HUES6 (cell line): ENCODE data around the gene ATP2A3.

Source experiments
- H3K27ac ChIP-seq: 2 replicates; pipeline ENCODE4 v1.7.0; 2013; ENCODE audit warnings: low read depth, mild to moderate bottlenecking, low read length, inconsistent platforms
- H3K27me3 ChIP-seq: 2 replicates; pipeline ENCODE4 v1.6.1; 2013; ENCODE audit warnings: low read length; ENCODE audit not compliant: control insufficient read depth, insufficient read depth
- H3K36me3 ChIP-seq: 2 replicates; pipeline ENCODE4 v1.6.1; 2013; ENCODE audit warnings: low read length; ENCODE audit not compliant: control insufficient read depth, insufficient read depth
- H3K4me1 ChIP-seq: 2 replicates; pipeline ENCODE4 v1.6.1; 2013; ENCODE audit warnings: low read length; ENCODE audit not compliant: control insufficient read depth, insufficient read depth
- H3K4me3 ChIP-seq: 2 replicates; pipeline ENCODE4 v1.5.1; 2013; ENCODE audit warnings: low read depth, low read length
- H3K9ac ChIP-seq: one replicate; pipeline ENCODE4 v1.6.1; 2013; ENCODE audit warnings: mild to moderate bottlenecking, low read length
- H3K9me3 ChIP-seq: 2 replicates; pipeline ENCODE4 v1.6.1; 2013; ENCODE audit warnings: low read depth, low read length; ENCODE audit not compliant: control insufficient read depth, insufficient read depth

ATP2A3 gene

GRCh38 chr17:3905017-3905520 lies 59.2 kb downstream of the ATP2A3 start:
- H3K9ac ChIP-seq = peak overlapping the region; percentile 7
- H3K27ac ChIP-seq = no peak overlapping the region
- no peak overlapping the region for H3K4me3 ChIP-seq
- no peaks in the 10 kb centered on the region for H3K36me3 ChIP-seq
- H3K27me3 ChIP-seq = no peaks in the 10 kb centered on the region
- H3K4me1 ChIP-seq = peaks cover 23% of the 10 kb centered on the region
- H3K9me3 ChIP-seq = no peaks in the 10 kb centered on the region

GRCh38 chr17:3904501-3904900 lies 59.7 kb downstream of the ATP2A3 start:
- H3K36me3 ChIP-seq = no peaks in the 10 kb centered on the region
- peaks cover 23% of the 10 kb centered on the region for H3K4me1 ChIP-seq
- no peak overlapping the region for H3K27ac ChIP-seq
- H3K9ac ChIP-seq = no peak overlapping the region
- no peak overlapping the region for H3K4me3 ChIP-seq
- H3K27me3 ChIP-seq = no peaks in the 10 kb centered on the region
- H3K9me3 ChIP-seq = no peaks in the 10 kb centered on the region

- Histone ChIP-seq H3K27ac (no peak overlapping the region), H3K9me3 (no peaks in the 10 kb centered on the region), H3K4me3 (0 out of 2 replicates have a peak overlapping the region, but pooled peaks have one; percentile 6), H3K36me3 (no peaks in the 10 kb centered on the region), H3K4me1 (peaks cover 23% of the 10 kb centered on the region), H3K9ac (peak overlapping the region; percentile 15), H3K27me3 (no peaks in the 10 kb centered on the region)
Observed at GRCh38 chr17:3903881-3904290, 60.4 kb downstream of the ATP2A3 start.

- H3K36me3 ChIP-seq = no peaks in the 10 kb centered on the region
- H3K27me3 ChIP-seq = no peaks in the 10 kb centered on the region
- H3K4me1 ChIP-seq = peaks cover 23% of the 10 kb centered on the region
- no peaks in the 10 kb centered on the region for H3K9me3 ChIP-seq
- H3K9ac ChIP-seq = peak overlapping the region; percentile 15
- no peak overlapping the region for H3K27ac ChIP-seq
- no peak overlapping the region for H3K4me3 ChIP-seq
Observed at GRCh38 chr17:3903051-3903825, 61.0 kb downstream of the ATP2A3 start.

GRCh38 chr17:3900646-3901045 lies 63.6 kb downstream of the ATP2A3 start:
- H3K4me3 ChIP-seq = no peak overlapping the region
- H3K27me3 ChIP-seq = no peaks in the 10 kb centered on the region
- no peak overlapping the region for H3K9ac ChIP-seq
- H3K27ac ChIP-seq = no peak overlapping the region
- no peaks in the 10 kb centered on the region for H3K36me3 ChIP-seq
- peaks cover 23% of the 10 kb centered on the region for H3K4me1 ChIP-seq
- H3K9me3 ChIP-seq = no peaks in the 10 kb centered on the region

GRCh38 chr17:3897731-3898130 lies 66.5 kb downstream of the ATP2A3 start:
- H3K9ac ChIP-seq = no peak overlapping the region
- no peak overlapping the region for H3K27ac ChIP-seq
- H3K36me3 ChIP-seq = no peaks in the 10 kb centered on the region
- H3K9me3 ChIP-seq = no peaks in the 10 kb centered on the region
- H3K27me3 ChIP-seq = 0 out of 2 replicates have a peak, but pooled peaks cover 5% of the 10 kb centered on the region
- peaks cover 10% of the 10 kb centered on the region for H3K4me1 ChIP-seq
- H3K4me3 ChIP-seq = no peak overlapping the region

GRCh38 chr17:3896968-3897235 lies 67.3 kb downstream of the ATP2A3 start:
- Histone ChIP-seq H3K4me3 (no peak overlapping the region), H3K36me3 (no peaks in the 10 kb centered on the region), H3K4me1 (peaks cover 13% of the 10 kb centered on the region), H3K9me3 (no peaks in the 10 kb centered on the region), H3K27me3 (peaks cover 8% of the 10 kb centered on the region), H3K9ac (no peak overlapping the region), H3K27ac (no peak overlapping the region)

- peaks cover 19% of the 10 kb centered on the region for H3K4me1 ChIP-seq
- H3K9ac ChIP-seq = no peak overlapping the region
- no peaks in the 10 kb centered on the region for H3K36me3 ChIP-seq
- peaks cover 14% of the 10 kb centered on the region for H3K27me3 ChIP-seq
- H3K27ac ChIP-seq = no peak overlapping the region
- no peaks in the 10 kb centered on the region for H3K9me3 ChIP-seq
- no peak overlapping the region for H3K4me3 ChIP-seq
Observed at GRCh38 chr17:3896108-3896967, 67.9 kb downstream of the ATP2A3 start.

GRCh38 chr17:3895354-3895753 lies 68.9 kb downstream of the ATP2A3 start:
- no peaks in the 10 kb centered on the region for H3K9me3 ChIP-seq
- no peak overlapping the region for H3K4me3 ChIP-seq
- H3K27ac ChIP-seq = no peak overlapping the region
- H3K4me1 ChIP-seq = peaks cover 28% of the 10 kb centered on the region
- H3K27me3 ChIP-seq = peaks cover 20% of the 10 kb centered on the region
- no peaks in the 10 kb centered on the region for H3K36me3 ChIP-seq
- no peak overlapping the region for H3K9ac ChIP-seq

- no peak overlapping the region for H3K9ac ChIP-seq
- peaks cover 20% of the 10 kb centered on the region for H3K27me3 ChIP-seq
- no peaks in the 10 kb centered on the region for H3K36me3 ChIP-seq
- H3K27ac ChIP-seq = no peak overlapping the region
- no peaks in the 10 kb centered on the region for H3K9me3 ChIP-seq
- no peak overlapping the region for H3K4me3 ChIP-seq
- peaks cover 32% of the 10 kb centered on the region for H3K4me1 ChIP-seq
Observed at GRCh38 chr17:3894911-3895343, 69.3 kb downstream of the ATP2A3 start.

- peaks cover 39% of the 10 kb centered on the region for H3K4me1 ChIP-seq
- no peak overlapping the region for H3K9ac ChIP-seq
- H3K27ac ChIP-seq = no peak overlapping the region
- no peaks in the 10 kb centered on the region for H3K9me3 ChIP-seq
- H3K27me3 ChIP-seq = peaks cover 20% of the 10 kb centered on the region
- no peak overlapping the region for H3K4me3 ChIP-seq
- H3K36me3 ChIP-seq = no peaks in the 10 kb centered on the region
Observed at GRCh38 chr17:3894188-3894587, 70.0 kb downstream of the ATP2A3 start.
